Globus pallidus (tissue), 1 donor: ENCODE data around the gene GRAPL.
"Not testable (repeated sequence)": the region's sequence is repeated elsewhere in the genome, so short reads cannot be mapped to it uniquely, and the experiment has no call there.

Source experiments
- DNase-seq: peaks from one replicate; pipeline ENCODE4 v3.0.0-alpha.2; 2015; ENCODE audit warnings: low spot score

The GRAPL gene

DNA sequence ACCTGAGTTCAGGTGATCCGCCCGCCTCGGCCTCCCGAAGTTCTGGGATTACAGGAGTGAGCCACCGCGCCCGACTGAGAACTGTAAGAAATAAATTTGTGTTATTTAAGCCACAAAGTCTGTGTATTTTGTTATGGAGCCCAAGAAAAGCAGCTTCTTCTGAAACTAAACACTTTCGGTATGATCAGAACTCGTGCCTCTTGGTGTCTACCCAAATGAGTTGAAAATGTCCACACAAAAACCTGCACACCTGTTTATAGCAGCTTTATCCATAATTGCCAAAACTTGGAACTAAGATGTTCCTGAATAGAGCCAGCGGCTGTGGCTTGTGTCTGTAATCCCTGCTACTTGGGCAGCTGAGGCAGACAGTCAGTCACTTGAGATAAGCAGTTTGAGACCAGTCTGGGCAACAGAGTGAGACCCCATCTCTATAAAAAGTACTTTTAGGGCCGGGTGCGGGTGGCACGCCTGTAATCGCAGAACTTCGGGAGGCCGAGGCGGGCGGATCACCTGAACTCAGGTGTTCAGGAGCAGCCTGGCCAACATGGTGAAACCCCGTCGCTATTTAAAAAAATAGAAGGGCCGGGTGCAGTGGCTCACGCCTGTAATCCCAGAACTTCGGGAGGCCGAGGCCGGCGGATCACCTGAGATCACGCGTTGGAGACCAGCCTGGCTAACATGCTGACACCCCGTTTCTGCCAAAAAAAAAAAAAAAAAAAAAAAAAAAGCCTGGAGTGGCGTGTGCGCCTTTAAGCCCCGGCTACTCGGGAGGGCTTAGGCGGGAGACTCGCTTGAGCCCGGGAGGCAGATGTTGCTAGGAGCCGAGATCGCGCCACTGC is 61.7 kb downstream of the GRAPL start:
- not testable (repeated sequence) for DNase-seq

- not testable (repeated sequence) for DNase-seq
These were observed 62.5 kb downstream of the GRAPL start for GRCh38 chr17:19189781-19190405.

DNA sequence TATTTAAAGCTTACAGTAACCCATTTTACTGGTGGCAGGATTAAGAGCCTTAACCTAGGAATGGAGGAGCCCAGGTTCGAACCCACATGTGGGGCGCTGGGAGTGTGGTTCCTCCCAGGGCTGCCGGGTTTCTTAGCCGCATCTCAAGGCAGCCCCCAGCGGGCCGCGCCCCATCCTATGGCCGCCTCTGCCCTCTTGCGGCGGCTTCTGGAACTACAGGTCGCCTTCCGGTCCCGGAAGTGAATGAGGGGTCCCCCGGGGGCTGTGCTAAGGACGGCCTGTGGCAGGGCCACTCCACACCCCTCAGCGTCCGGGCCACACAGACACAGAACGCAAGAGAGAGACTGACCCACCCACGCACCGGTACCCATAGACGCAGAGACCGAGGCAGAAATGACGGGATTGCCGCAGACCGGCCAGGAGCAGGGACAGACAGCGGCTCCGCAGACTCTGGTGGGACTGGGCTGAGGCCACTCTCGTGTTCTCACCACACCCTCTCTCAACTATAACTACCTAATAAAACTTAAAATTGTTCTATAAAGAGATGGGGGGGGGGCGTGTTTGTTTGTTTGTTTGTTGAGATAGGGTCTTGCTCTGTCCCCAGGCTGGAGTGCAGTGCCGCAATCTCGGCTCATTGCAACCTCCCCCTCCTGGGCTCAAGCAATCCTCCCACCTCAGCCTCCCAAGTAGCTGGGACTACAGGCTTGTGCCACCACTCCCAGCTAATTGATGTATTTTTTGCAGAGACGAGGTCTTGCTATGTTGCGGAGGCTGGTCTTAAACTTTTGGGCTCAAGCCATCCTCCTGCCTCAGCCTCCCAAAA is 69.2 kb downstream of the GRAPL start:
- DNase-seq: not testable (repeated sequence)

DNA sequence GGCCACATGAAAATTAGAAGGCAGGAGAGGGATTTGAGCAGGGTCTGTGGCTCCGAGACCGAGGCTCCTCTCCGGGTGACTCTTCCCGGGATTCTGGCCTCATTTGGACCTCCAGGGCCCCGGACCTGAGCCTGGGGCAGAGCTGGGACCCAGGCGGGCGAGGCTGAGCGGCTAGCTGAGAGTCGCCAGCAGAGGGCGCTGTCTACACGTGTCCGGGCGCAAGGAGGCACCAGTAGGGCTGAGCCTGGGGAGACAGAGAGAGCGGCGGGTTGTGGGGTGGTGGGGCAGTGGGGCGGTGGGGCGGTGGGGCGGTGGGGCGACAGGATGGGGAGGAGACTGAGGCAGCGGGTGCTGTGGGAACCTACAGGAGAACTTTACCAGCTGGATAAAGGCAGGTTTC is 75.1 kb downstream of the GRAPL start:
- DNase-seq: not testable (repeated sequence)

DNA sequence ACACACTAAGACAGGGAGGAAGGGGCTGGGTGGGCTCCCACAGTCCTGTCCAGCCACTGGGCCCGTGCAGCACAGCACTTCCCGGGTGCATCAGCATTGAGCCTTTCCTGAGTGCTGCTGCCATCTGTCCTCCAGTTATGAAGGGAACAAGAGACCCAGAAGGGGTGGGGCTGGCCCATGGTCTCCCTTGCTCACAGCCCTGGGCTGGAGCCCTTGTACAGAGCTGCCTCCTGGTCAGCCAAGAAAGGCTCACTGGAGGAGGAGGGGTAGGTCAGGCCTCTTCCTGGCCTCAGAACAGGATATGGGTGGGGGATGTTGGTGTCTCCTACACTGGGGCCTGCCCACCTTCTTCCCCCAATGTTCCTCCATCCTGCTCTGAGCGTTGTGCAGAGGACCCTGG is 76.0 kb downstream of the GRAPL start:
- not testable (repeated sequence) for DNase-seq
